AG08395 (cell line): ENCODE measurements around the gene NFS1.

Experiments used
- DNase-seq: peaks from one replicate; pipeline ENCODE4 v3.0.0; 2012; ENCODE audit warnings: mixed read lengths, low spot score

Gene NFS1

GRCh38 chr20:35669221-35669620 is 29.9 kb downstream of the NFS1 start:
- DNase-seq = no peak

- no peak for DNase-seq
These were observed 33.2 kb downstream of the NFS1 start for GRCh38 chr20:35665949-35666288.

DNA sequence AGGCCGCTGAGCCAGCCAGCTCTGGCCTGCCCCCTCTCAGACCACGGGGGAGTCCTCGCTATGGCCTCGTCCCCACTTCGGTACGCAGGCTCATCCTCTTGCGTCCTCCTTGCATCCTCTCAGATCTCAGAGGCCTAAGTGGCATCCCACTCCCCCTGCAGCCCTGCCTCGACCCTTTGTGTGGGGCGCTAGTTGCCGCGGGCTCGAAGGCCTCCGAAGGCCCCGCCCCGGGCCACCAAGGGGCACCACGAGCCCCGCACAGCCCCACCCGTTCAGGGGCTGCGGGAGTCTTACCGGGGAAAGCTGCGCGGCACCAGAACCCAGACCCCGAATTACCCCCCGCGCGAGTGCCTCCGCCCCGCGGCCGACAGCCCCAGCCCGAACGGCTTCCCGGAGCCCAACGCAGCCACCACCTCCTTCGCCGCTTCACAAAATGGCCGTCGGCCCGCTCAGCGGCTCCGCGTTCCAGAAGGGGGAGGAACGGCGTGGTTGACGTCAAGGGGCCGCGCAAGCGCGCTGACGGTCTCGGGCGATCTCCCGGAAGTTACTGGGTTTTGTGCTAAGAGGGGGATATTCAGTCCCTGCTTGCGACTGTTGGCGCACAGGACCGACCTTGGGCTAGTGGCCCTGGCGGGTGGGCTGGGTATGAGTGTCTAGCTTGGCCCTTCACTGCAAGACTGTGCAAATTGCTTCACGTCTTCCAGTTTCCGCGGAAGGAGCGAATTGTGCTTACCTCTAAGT is 34.5 kb downstream of the NFS1 start, which contains the start of the genes CPNE1 and RBM12:
TSS of gene CPNE1 (minus strand) at position 435 of the 741 bp plus-strand sequence. CDS start 31,977 bp downstream, outside the sequence.
TSS of gene RBM12 (minus strand) at position 435 of the 741 bp plus-strand sequence. CDS start 9,578 bp downstream, outside the sequence.
- peak; percentile 99 for DNase-seq

DNA sequence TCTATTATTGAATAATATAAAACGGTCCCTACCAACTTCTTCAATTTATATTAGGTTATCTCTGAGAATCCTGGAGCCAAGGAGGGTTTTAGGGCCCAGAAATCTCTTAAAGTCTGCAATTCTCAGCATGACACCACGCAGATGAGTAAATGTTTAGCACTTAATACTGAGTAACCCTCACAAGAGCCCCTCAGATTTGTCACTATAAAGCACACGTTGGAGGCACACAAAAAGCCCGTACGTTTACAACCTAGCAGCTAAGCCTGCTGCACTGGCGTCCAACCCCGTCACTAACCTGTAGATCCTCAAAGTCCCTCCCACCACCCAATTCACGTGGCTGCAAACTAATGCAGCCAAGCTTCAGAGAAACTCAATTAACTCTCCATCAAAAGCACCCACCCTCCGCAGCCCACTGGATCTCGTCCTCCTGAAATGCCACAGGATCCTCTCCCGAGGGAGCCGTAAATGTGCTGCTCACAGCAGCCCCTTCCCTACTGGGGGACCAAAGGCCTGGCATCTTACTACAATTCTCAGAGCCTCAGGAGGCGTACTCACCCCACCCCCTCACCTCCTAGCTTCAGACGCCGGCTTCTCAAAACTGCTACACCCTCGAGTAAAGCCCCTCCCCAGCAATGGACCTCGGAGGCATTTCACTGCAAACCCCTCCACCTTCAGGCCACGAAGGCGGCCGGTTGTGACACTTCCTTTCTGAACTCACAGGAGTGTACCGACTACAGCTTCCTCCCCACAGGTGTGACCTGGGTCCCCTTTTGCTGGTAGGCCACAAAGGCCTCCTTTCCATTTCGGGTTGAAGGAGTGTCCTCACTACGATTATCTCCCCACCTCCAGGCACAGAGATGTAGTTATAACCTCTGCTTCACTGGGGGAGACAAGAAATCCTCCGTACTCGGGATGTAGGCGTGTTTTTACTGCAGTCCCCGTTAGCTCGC is 35.4 kb downstream of the NFS1 start:
- peak; percentile 14 for DNase-seq

GRCh38 chr20:35662551-35662950 is 36.6 kb downstream of the NFS1 start:
- no peak for DNase-seq

DNA sequence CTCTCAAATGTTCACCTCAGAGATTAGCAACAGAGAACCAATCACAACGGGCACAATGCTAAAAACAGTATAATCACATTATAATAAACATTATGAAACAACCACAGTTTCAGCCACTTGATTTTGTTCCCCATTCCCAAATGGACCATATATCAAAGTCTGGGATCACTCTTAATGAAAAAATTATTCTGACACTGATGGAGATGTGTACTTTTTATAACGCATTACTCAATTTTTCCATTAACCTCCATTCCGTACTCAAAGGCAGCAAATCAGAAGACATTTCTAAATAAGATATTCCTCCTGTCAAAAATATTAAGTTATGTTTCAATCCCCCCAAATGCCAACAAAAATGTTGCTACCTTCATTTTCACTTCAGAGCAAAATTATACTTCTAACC is 37.2 kb downstream of the NFS1 start:
- no peak for DNase-seq

DNA sequence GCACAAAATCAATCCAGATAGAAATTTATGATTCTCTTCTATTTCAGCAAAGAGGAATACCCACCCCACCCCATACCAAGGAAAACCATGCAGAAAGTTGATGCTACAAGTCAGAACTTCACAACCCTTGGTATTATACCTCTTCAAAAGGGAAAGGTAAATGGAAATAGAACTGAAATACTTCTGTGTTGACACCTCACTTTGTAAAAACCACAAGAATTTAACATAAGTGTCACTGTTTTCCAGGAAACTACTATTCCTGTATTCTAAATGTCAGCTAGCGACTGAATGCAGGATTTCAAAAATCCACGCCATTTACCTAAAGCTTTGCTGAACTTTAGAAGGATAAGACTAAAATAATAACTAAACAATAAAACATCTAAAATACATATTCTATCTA is 38.1 kb downstream of the NFS1 start:
- DNase-seq = no peak

GRCh38 chr20:35660122-35660937 is 38.8 kb downstream of the NFS1 start:
- DNase-seq = no peak

DNA sequence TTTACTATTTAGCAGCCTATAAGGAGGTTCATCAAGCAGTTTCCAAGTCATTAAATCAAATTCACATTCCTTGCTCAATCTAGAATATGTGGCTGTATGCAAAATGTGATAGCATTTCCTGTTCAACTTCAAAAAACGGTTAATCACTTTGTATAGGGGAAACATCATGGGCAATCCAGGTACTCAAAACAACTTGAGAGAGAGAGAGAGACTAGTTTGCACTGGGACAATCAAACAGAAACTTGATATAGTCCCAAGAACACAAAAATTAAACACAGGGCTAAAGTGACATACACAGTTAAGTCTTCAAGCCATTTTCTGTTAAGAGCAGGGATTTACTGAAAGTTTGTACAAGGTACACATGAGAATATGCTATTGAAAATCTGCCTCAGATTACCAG is 41.9 kb downstream of the NFS1 start:
- DNase-seq = no peak

GRCh38 chr20:35654415-35654814 is 44.7 kb downstream of the NFS1 start:
- DNase-seq = no peak

DNA sequence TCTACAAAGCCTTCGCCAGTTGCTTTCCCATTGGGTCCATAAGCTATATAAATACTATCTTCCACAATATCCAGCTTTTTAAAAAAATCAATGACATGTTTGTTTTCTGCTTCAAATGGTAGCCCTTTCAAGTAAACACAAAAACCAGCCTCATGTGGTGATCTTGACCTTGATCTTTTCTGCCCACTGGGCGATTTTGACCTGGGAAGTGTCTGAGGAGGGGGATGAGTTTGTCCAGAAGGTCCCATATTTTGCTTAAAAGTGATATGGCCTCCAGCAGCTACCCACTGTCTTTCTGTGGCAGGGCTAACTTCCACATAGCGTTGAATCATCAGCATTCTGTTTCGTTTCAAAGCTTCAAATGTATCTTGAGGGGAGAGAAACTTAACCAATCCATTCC is 45.3 kb downstream of the NFS1 start:
- no peak for DNase-seq

DNA sequence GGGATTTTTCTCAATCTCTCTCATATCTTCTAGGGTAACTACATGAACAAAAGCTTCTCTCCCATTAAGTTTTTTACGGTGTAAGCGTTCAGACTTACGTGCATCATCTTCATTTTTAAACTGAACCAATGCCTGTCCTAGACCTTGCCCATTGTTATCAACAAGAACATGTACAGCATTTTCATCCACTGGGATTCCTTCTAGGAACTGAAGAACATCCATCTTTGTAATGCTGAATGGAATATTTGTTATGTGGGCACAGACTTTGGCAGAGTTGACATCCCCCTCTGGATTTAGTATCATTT is 45.8 kb downstream of the NFS1 start:
- no peak for DNase-seq

DNA sequence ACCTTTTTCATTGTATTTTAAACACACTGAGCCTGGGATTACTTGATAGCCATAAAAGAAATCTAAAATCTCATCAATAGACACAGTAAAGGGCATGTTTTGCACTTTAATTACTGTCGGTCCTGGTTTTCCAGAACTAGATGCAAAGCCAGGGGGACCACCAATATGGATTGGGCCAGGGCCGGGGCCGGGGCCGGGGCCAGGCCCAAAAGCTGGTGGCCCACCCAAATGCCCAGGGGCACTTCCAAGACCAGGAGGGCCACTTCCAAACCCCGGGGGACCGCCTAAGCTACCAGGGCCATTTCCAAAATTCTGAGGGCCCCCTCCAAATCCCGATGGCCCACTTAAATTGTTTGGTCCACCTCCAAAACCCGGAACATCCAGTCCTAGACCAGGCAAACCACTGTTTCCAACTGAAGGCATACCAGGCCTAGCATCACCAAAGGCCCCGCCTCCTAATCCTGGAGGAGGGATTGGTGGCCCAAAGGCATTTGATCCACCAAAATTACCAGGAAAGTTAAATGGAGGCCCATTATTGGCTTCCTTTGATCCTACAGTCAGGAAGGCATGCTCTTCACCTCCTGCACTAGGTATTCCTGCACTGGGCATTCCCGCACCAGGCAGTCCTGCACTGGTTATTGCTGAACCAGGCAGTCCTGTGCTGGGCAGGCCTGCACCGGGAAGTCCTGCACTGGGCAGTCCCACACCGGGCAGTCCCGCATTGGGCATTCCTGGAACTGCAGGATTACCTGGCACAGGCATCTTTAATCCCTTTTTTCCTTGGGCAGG is 46.3 kb downstream of the NFS1 start:
- no peak for DNase-seq

GRCh38 chr20:35651958-35652357 is 47.2 kb downstream of the NFS1 start:
- DNase-seq = no peak

DNA sequence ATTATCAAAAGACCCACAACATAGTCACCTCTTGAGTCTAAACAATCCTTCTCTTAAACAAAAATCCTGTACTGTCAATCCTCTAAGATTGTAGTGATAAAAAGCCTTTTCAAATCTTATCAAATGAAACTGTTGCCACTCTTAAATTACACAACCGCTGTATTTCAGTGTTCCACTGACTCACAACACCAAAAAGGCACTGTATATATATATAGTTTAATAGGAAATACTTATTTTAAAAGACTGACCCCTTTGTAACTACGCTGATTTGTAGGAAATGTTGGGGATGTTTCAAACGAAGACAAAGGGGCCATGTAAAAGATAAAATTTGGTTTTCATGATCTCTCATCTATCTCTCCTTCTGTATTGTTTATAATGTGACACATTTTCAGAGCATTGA is 48.5 kb downstream of the NFS1 start:
- no peak for DNase-seq

DNA sequence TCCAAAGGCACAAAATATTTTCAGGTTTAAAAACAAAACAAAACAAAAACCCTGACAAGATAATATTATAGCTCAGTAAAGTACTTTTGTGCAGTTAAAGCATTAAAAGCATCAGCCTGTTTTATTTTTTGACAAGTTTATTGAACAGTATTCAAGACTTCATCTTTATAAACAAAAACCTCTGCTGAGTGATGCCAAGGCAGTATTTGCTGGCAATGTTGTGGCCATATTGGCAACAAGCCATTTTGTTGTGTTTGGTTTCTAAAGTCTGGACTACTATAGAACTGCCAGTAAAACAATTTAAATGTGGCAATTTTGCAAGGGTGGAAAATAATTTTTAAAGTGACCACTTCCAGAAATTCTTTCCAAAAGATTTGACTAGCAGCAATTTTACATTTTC is 50.3 kb downstream of the NFS1 start:
- no peak for DNase-seq

GRCh38 chr20:35644806-35645205 is 54.3 kb downstream of the NFS1 start:
- no peak for DNase-seq

DNA sequence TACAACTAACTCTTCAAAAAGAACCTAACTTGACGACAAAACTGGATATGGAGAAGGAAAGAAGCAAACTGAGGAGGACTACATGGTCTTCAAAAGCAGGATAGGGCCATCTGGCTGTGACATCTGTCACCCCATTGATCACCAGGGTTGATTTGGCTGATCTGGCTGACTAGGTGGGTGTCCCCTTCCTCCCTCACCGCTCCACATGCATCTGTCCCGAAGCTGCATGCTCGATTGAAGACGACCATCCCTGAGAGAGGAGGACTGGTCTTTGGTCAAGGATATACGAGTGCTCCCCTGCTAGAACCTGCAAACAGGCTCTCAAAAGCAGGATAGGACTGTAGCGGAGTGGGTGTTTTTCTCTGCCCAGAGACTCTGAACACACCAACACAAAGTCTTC is 56.1 kb downstream of the NFS1 start:
- DNase-seq = no peak

GRCh38 chr20:35641743-35642142 is 57.4 kb downstream of the NFS1 start:
- no peak for DNase-seq

GRCh38 chr20:35640724-35641123 is 58.4 kb downstream of the NFS1 start:
- DNase-seq = no peak

DNA sequence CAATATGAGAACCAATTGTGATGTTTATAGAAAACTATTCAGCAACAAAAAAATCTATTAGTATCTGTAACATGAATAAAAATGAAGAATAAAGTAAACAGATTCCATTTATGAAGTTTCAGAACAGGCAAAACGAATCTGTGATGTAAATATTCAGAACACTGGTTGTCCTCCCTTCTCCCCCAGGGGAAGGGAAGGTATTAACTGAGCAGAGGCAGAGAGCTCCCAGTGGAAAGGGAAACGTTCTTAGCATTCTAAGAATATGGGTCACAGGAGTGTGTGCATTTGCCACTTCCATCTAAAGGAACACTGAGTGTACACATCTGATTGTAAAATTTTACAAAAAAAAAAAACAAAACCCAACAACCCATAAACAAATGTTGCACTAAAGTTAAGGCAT is 60.4 kb downstream of the NFS1 start:
- DNase-seq = no peak

DNA sequence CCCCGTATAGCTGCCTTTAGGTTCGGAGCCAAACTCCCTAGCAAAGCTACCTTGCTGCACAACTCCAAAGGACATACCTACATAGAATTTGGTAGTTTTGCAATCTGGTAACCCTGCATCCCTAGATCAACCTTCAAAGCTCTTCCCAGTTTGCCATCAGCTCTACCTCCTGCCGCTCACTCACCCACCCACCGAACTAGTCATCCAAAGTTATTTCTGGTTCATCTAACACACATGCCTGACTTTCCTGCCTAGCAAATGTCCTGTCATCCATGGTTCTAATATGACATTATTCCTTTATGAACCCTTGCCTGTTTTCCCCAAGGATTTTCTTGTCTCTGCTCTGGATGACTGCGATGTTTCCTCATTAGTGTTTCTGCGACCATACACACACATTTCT is 61.9 kb downstream of the NFS1 start:
- no peak for DNase-seq
